Right lobe of liver (tissue), 6 donors: Measurements from ENCODE around the gene TCAF2. TPM values are rescaled to one million over a fixed set of nuclear protein-coding genes. Genes with fewer than 3 reads are reported as not detected.
A peak's percentile ranks its signal among the peaks of the same experiment; 100 is the strongest.
"Not testable (repeated sequence)": the region's sequence is repeated elsewhere in the genome, so short reads cannot be mapped to it uniquely, and the experiment has no call there.

Experiments used
- ATAC-seq, 4 donors: fragments of 200-7000 bp; cut with Tn5 transposase; one replicate each; pipeline ENCODE4 v1.9.1; 2020; ENCODE audit warnings: mild to moderate bottlenecking in 4 of 4, moderate library complexity in 4 of 4
- DNase-seq, 3 donors: peaks; one replicate each; pipeline ENCODE4 v3.0.0-alpha.2; 2020
- H3K27ac ChIP-seq, 3 donors: fragments of 200-600 bp; one replicate each; pipeline ENCODE4 v1.8.0; 2022
- H3K27me3 ChIP-seq, 2 donors: fragments of 200-600 bp; one replicate each; pipeline ENCODE4 v1.8.0; 2022
- H3K36me3 ChIP-seq, 4 donors: fragments of 200-600 bp; sonication (generic) in 1 of 4; one replicate each; pipeline versions ENCODE4 v1.5.1 to v1.8.0; 2017 to 2022; ENCODE audit warnings: control low read depth in 1 of 4
- H3K4me1 ChIP-seq, 4 donors: fragments of 200-600 bp; sonication (generic) in 1 of 4; one replicate each; pipeline versions ENCODE4 v1.5.1 to v1.8.0; 2017 to 2022; ENCODE audit warnings: control low read depth in 1 of 4
- H3K4me3 ChIP-seq, 3 donors: fragments of 200-600 bp; one replicate each; pipeline ENCODE4 v1.8.0; 2022
- H3K9me3 ChIP-seq, 4 donors: fragments of 200-600 bp; sonication (generic) in 1 of 4; one replicate each; pipeline versions ENCODE4 v1.5.1 to v1.8.0; 2017 to 2022; ENCODE audit warnings: control low read depth in 1 of 4
- WGBS: methylation state at CpG from one replicate; pipeline ENCODE4 v1.1.6; 2018; ENCODE audit warnings: low coverage, low lambda C conversion rate; ENCODE audit not compliant: insufficient coverage; ENCODE audit errors: missing lambda C conversion rate; 5-methylcytosine and 5-hydroxymethylcytosine counted together
- intact Hi-C, 2 donors: fragments of 100-400 bp; cut with DNase I; formaldehyde crosslinking; loops; one replicate each; pipeline versions ENCODE4 v1.11.2 to v1.14.1; 2022
- small RNA-seq, 2 experiments: library from RNA; depleted of rRNA; stranded (forward); fragments of <200 nt; gene quantifications; one replicate each; pipeline ENCODE3, GENCODE V24; 2016
- total RNA-seq, 6 experiments: library from RNA; depleted of rRNA in 2 of 6; stranded (reverse); fragments of >200 nt in 2 of 6; fragmentation: NEBNext Ultra II Directional in 3 of 6; extraction: Animal tissue kit (Norgen Biotek cat#: 25700) in 3 of 6; gene quantifications; one replicate each; pipeline versions ENCODE4 v1.1.0 to v1.2.4, GENCODE V29; 2016 to 2023
- donor health status: DM: no; HTN: yes; CAD: no.
- donor health status: DM: no; HTN: no; CAD: no.
- donor health status: DM: no; HTN: no; CAD: no.
- donor health status: DM: no; HTN: yes; CAD: no.
- donor health status: DM: no; HTN: yes; CAD: no.

TCAF2 gene
- total RNA-seq, 6 experiments from 2014 or later = 2.2 to 8.0 (median 6.0) TPM

DNA sequence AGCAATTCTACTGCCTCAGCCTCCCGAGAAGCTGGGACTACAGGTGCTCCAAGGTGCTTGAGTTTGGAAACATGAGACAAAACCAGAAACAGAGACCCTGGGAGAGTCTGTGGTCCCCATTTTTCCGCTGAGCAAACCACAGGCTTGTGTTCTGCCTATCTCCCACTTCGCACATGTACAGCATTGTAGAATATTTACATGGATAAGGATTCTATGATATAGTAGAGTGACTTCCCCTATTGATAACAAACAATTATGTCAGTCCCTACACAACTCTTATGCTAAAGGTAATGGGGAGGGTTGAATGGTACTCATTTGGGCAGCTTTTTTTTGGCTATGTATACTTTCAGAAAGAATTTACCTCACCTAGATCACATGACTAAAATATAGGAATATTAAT lies 29.1 kb downstream of the TCAF2 start:
- H3K27me3 ChIP-seq, ATAC-seq, H3K4me1 ChIP-seq, intact Hi-C loops, DNase-seq, H3K9me3 ChIP-seq, H3K4me3 ChIP-seq, H3K27ac ChIP-seq, H3K36me3 ChIP-seq: not testable (repeated sequence)
- WGBS = no CpG with 5 or more reads among the region's 3 CpGs

DNA sequence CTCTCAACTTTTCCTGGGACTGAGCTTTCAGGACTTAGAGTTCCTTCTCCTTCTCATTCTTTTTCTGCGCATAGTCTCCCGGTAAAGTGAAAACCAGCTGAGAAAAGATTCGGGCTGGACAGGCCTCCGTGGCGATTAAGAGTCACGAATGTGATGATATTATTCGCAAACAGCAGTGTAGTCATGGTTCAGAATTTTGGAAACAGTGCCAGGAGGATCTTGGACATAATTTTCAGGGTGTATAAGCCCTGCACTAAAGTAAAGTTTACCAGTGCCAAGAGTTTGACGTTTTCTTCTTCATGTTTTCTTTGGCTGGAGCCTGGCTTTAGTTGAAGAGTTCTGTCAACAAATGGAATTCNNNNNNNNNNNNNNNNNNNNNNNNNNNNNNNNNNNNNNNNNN lies 29.7 kb downstream of the TCAF2 start:
- H3K4me1 ChIP-seq, H3K9me3 ChIP-seq, H3K27me3 ChIP-seq, H3K36me3 ChIP-seq, H3K4me3 ChIP-seq, intact Hi-C loops, DNase-seq, H3K27ac ChIP-seq: not testable (repeated sequence)
- ATAC-seq = peak in 2 of 4 donors; percentile 28 to 38
- WGBS = no CpG with 5 or more reads among the region's 8 CpGs

Small RNA genes within 50 kb of the gene (small RNA-seq; reads per million reads assigned to genes)
- gene AC073264.2 (0 reads per million in 2 experiments), gene RNU6-162P (0 reads per million in 2 experiments)

Other genes starting within 250 kb of the TCAF2 start
- gene ZYX, start 239.6 kb upstream of the TCAF2 start, total RNA-seq = 100 to 1,000 TPM in 1 of 6 experiments, 10 to 100 TPM in 5; 29.7 to 129 (median 43.6) TPM
- gene EPHA1, start 212.1 kb upstream of the TCAF2 start, total RNA-seq = 10 to 100 TPM; 12.6 to 41.3 (median 16.5) TPM
- under 1 TPM in 1 of 6 experiments, not detected in 5; 0.35 TPM for gene TAS2R60, start 177.5 kb upstream of the TCAF2 start, total RNA-seq
- not detected for gene TAS2R41, start 143.1 kb upstream of the TCAF2 start, total RNA-seq
- gene CTAGE15, start 49.2 kb upstream of the TCAF2 start, total RNA-seq = under 1 TPM in 4 of 6 experiments, not detected in 2; 0.22 to 0.44 (median 0.36) TPM
- under 1 TPM in 2 of 6 experiments, not detected in 4; 0.12 to 0.22 TPM for gene CTAGE6, start 136.7 kb downstream of the TCAF2 start, total RNA-seq